Measurements from ENCODE around the gene IGSF22.

DNA sequence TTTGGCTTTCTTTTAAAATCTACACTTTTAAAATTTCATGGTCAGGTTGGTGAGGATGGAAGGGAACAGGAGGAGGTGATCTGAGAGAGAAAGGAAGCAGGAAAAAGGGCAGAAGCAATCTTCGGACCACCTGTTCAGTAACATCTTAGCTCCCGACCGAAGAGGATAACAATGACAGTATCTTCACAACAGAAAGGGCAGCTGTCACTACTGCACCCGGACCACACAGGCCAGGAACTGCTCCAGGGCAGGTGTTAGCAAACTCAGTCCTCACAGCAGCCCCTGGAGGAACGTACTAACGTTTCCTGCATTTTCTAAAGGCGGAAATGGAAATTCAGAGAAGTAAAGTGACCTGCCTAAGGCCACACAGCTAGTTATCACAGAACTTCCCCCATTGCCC lies 48.8 kb upstream of the IGSF22 start:
- TF ChIP-seq, protein P1, sequence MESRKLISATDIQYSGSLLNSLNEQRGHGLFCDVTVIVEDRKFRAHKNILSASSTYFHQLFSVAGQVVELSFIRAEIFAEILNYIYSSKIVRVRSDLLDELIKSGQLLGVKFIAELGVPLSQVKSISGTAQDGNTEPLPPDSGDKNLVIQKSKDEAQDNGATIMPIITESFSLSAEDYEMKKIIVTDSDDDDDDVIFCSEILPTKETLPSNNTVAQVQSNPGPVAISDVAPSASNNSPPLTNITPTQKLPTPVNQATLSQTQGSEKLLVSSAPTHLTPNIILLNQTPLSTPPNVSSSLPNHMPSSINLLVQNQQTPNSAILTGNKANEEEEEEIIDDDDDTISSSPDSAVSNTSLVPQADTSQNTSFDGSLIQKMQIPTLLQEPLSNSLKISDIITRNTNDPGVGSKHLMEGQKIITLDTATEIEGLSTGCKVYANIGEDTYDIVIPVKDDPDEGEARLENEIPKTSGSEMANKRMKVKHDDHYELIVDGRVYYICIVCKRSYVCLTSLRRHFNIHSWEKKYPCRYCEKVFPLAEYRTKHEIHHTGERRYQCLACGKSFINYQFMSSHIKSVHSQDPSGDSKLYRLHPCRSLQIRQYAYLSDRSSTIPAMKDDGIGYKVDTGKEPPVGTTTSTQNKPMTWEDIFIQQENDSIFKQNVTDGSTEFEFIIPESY (IDR thresholded peaks at IDR 0.05; ENCODE audit: extremely low read depth, insufficient replicate concordance, low read length), result no peak
- TF ChIP-seq, protein P2, sequence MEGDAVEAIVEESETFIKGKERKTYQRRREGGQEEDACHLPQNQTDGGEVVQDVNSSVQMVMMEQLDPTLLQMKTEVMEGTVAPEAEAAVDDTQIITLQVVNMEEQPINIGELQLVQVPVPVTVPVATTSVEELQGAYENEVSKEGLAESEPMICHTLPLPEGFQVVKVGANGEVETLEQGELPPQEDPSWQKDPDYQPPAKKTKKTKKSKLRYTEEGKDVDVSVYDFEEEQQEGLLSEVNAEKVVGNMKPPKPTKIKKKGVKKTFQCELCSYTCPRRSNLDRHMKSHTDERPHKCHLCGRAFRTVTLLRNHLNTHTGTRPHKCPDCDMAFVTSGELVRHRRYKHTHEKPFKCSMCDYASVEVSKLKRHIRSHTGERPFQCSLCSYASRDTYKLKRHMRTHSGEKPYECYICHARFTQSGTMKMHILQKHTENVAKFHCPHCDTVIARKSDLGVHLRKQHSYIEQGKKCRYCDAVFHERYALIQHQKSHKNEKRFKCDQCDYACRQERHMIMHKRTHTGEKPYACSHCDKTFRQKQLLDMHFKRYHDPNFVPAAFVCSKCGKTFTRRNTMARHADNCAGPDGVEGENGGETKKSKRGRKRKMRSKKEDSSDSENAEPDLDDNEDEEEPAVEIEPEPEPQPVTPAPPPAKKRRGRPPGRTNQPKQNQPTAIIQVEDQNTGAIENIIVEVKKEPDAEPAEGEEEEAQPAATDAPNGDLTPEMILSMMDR (IDR thresholded peaks at IDR 0.05 in 2 of 3, conservative IDR thresholded peaks at IDR 0.05 in 1 of 3; ENCODE audit: borderline replicate concordance in 1 of 3, insufficient read depth in 1 of 3, low read depth in 2 of 3, low read length in 2 of 3), result no peak
- no peak for TF ChIP-seq CEBPB (IDR thresholded peaks at IDR 0.05; ENCODE audit: low read depth)
- no peak for TF ChIP-seq ZNF274 (IDR thresholded peaks at IDR 0.05; ENCODE audit: low read depth, low read length)
- no peak for TF ChIP-seq POLR2AphosphoS5 (IDR thresholded peaks at IDR 0.05; ENCODE audit: low read depth, low read length)
- TF ChIP-seq POLR2A (IDR thresholded peaks at IDR 0.05; ENCODE audit: borderline replicate concordance, extremely low read depth, insufficient read depth, insufficient read length), result no peak

All from HCT116 (cell line).